ENCODE data around the gene ZNF761.

The ZNF761 gene

DNA sequence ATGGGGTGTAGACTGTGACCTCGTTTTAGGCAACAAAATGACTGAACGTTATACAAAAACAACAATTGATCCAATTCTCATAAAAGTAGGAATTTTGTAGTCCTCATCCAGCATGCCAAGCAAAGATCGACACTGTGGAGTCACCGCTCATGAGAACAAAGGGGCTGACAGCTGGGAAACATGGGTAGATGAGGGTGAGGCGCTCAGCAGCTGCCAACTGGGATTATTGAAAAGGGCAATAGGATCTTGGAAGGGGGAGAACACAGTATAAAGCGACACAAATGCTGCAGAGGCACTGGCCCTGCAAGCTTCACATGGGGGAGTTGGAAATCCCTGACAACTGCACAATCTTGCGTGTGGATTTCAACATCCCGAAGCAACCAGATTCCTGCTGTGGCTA lies 42.2 kb upstream of the ZNF761 start:
- H3K9me3 ChIP-seq (replicated peaks; ENCODE audit: insufficient read depth, low read length), result no peaks in the 10 kb centered on the region
- no peak overlapping the region for H3K4me3 ChIP-seq (ENCODE audit: low read length)

DNA sequence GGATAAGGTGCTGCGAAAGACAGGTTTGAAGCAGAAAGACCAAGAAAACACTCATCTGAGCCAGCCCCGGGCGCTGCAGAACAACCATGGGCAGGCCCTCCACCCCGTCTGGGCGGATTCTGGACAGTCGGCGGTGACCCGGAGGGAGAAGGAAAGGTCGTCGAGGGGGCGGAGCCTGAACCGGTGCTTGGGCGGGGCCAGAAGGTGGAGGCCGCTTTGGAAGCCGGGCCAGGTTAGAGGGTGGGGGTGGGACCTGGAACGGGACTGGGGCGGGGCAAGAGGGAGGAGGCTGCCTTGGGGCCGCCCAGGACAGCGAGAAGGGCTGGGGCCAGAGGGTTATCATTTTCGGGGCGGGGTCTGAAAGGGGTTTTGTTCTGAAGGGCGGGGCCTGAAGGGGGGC lies 41.8 kb upstream of the ZNF761 start:
- no peak for DNase-seq

More for the DNA sequence above, 42.2 kb upstream of the ZNF761 start:
- no peaks in the 10 kb centered on the region for H3K27me3 ChIP-seq (replicated peaks; ENCODE audit: insufficient read depth, low read length)
- no peak overlapping the region for H3K27ac ChIP-seq (ENCODE audit: low read length)
- no peaks in the 10 kb centered on the region for H3K4me1 ChIP-seq (ENCODE audit: low read length)
- no peaks in the 10 kb centered on the region for H3K9me2 ChIP-seq (replicated peaks; ENCODE audit: insufficient read depth, low read length)
- H3F3A ChIP-seq (ENCODE audit: insufficient read depth, low read length), result no peaks in the 10 kb centered on the region
- TF ChIP-seq EZH2 (optimal IDR thresholded peaks at IDR 0.05; ENCODE audit: low read depth, low read length) (no peak), EZH2phosphoT487 (IDR thresholded peaks at IDR 0.05; ENCODE audit: low read length) (no peak)
- TF ChIP-seq, protein P1, sequence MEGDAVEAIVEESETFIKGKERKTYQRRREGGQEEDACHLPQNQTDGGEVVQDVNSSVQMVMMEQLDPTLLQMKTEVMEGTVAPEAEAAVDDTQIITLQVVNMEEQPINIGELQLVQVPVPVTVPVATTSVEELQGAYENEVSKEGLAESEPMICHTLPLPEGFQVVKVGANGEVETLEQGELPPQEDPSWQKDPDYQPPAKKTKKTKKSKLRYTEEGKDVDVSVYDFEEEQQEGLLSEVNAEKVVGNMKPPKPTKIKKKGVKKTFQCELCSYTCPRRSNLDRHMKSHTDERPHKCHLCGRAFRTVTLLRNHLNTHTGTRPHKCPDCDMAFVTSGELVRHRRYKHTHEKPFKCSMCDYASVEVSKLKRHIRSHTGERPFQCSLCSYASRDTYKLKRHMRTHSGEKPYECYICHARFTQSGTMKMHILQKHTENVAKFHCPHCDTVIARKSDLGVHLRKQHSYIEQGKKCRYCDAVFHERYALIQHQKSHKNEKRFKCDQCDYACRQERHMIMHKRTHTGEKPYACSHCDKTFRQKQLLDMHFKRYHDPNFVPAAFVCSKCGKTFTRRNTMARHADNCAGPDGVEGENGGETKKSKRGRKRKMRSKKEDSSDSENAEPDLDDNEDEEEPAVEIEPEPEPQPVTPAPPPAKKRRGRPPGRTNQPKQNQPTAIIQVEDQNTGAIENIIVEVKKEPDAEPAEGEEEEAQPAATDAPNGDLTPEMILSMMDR (IDR thresholded peaks at IDR 0.05; ENCODE audit: low read length), result no peak
- no peak overlapping the region for H2AFZ ChIP-seq (ENCODE audit: low read length)
- no peak for DNase-seq
- no peaks in the 10 kb centered on the region for H4K20me1 ChIP-seq (ENCODE audit: insufficient read depth, low read length)
- H3K9ac ChIP-seq (ENCODE audit: low read length), result no peak overlapping the region
- no peaks in the 10 kb centered on the region for H3K36me3 ChIP-seq (replicated peaks; ENCODE audit: insufficient read depth, low read length)
- H3K4me2 ChIP-seq (ENCODE audit: low read depth, low read length), result no peak overlapping the region
- no peaks in the 10 kb centered on the region for H3K79me2 ChIP-seq (ENCODE audit: low read length)

DNA sequence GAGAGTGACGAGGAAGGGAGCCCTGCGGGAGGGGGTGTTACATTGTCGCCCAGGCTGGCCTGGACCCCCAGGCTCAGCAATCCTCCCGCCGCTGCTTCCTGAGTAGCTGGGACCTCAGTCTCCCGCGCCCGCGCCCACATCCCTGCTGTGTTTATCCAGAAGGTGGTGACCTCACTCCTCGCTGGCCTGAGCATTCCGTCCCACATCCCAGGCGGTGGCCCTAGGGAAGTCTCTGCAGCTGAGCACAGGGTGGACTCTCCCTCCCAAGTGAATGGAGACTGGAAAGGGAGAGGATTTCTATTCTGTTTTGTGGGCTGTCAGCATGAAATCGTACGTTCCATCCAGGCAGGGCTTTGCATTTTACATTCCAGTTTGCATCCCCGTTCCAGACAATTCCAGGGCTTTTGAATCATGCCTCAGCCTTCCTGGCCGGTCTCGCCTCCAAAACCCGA lies 37.2 kb upstream of the ZNF761 start:
- no peak for DNase-seq
- no peak overlapping the region; the same call in 1 of the 2 replicates for H3K9ac ChIP-seq (ENCODE audit: low read length)

More for the DNA sequence above, 41.8 kb upstream of the ZNF761 start:
- Histone ChIP-seq H3F3A (ENCODE audit: insufficient read depth, low read length) (no peaks in the 10 kb centered on the region), H3K79me2 (ENCODE audit: low read length) (no peaks in the 10 kb centered on the region), H3K4me2 (ENCODE audit: low read depth, low read length) (no peak overlapping the region), H2AFZ (ENCODE audit: low read length) (no peak overlapping the region), H3K9me3 (replicated peaks; ENCODE audit: insufficient read depth, low read length) (no peaks in the 10 kb centered on the region), H3K9ac (ENCODE audit: low read length) (no peak overlapping the region), H4K20me1 (ENCODE audit: insufficient read depth, low read length) (no peaks in the 10 kb centered on the region), H3K27me3 (replicated peaks; ENCODE audit: insufficient read depth, low read length) (no peaks in the 10 kb centered on the region), H3K36me3 (replicated peaks; ENCODE audit: insufficient read depth, low read length) (no peaks in the 10 kb centered on the region), H3K4me3 (ENCODE audit: low read length) (no peak overlapping the region), H3K9me2 (replicated peaks; ENCODE audit: insufficient read depth, low read length) (no peaks in the 10 kb centered on the region), H3K4me1 (ENCODE audit: low read length) (no peaks in the 10 kb centered on the region), H3K27ac (ENCODE audit: low read length) (no peak overlapping the region)
- TF ChIP-seq, protein P1 (IDR thresholded peaks at IDR 0.05; ENCODE audit: low read length), result no peak
- TF ChIP-seq EZH2phosphoT487 (IDR thresholded peaks at IDR 0.05; ENCODE audit: low read length) (no peak), EZH2 (optimal IDR thresholded peaks at IDR 0.05; ENCODE audit: low read depth, low read length) (no peak)

More for the DNA sequence above, 37.2 kb upstream of the ZNF761 start:
- Histone ChIP-seq H3K36me3 (replicated peaks; ENCODE audit: insufficient read depth, low read length) (peaks cover 3% of the 10 kb centered on the region; the same call in 1 of the 2 replicates), H4K20me1 (ENCODE audit: insufficient read depth, low read length) (no peaks in the 10 kb centered on the region), H3K9me2 (replicated peaks; ENCODE audit: insufficient read depth, low read length) (no peaks in the 10 kb centered on the region), H3K4me2 (ENCODE audit: low read depth, low read length) (peak overlapping the region; percentile 75), H3K4me3 (ENCODE audit: low read length) (peak overlapping the region; percentile 85), H3F3A (ENCODE audit: insufficient read depth, low read length) (no peaks in the 10 kb centered on the region), H3K4me1 (ENCODE audit: low read length) (no peaks in the 10 kb centered on the region), H3K79me2 (ENCODE audit: low read length) (peaks cover 7% of the 10 kb centered on the region), H2AFZ (ENCODE audit: low read length) (peak overlapping the region; percentile 66), H3K9me3 (replicated peaks; ENCODE audit: insufficient read depth, low read length) (no peaks in the 10 kb centered on the region), H3K27me3 (replicated peaks; ENCODE audit: insufficient read depth, low read length) (no peaks in the 10 kb centered on the region), H3K27ac (ENCODE audit: low read length) (no peak overlapping the region)
- TF ChIP-seq EZH2 (optimal IDR thresholded peaks at IDR 0.05; ENCODE audit: low read depth, low read length) (no peak), EZH2phosphoT487 (IDR thresholded peaks at IDR 0.05; ENCODE audit: low read length) (no peak)
- TF ChIP-seq, protein P1 (IDR thresholded peaks at IDR 0.05; ENCODE audit: low read length), result no peak
